Left lung (tissue), 10 donors: ENCODE data around the gene QRICH2. TPM values are rescaled to one million over a fixed set of nuclear protein-coding genes. Genes with fewer than 3 reads are reported as not detected.
A peak's percentile ranks its signal among the peaks of the same experiment; 100 is the strongest.

Source experiments
- ATAC-seq: fragments of 200-7000 bp; cut with Tn5 transposase; one replicate; pipeline ENCODE4 v1.9.1; 2020; ENCODE audit warnings: moderate library complexity
- DNase-seq, 4 donors: peaks; one replicate each; pipeline ENCODE4 v3.0.0-alpha.2; 2013 to 2020
- H3K27ac ChIP-seq, 2 donors: fragments of 200-600 bp; sonication (generic) in 1 of 2; one replicate each; pipeline versions ENCODE4 v1.5.0 to v1.8.0; 2020 to 2021
- H3K27me3 ChIP-seq, 2 donors: fragments of 200-600 bp; sonication (generic) in 1 of 2; one replicate each; pipeline versions ENCODE4 v1.5.0 to v1.8.0; 2020 to 2021
- H3K36me3 ChIP-seq, 2 donors: fragments of 200-600 bp; sonication (generic) in 1 of 2; one replicate each; pipeline versions ENCODE4 v1.5.0 to v1.8.0; 2020 to 2021
- H3K4me1 ChIP-seq, 2 donors: fragments of 200-600 bp; one replicate each; pipeline ENCODE4 v1.8.0; 2021
- H3K4me3 ChIP-seq, 2 donors: fragments of 200-600 bp; sonication (generic) in 1 of 2; one replicate each; pipeline versions ENCODE4 v1.5.0 to v1.8.0; 2020 to 2021; ENCODE audit warnings: mild to moderate bottlenecking in 1 of 2
- H3K9me3 ChIP-seq, 2 donors: fragments of 200-600 bp; sonication (generic) in 1 of 2; one replicate each; pipeline versions ENCODE4 v1.5.0 to v1.8.0; 2020 to 2021
- intact Hi-C, 2 donors: fragments of 100-400 bp; cut with DNase I; formaldehyde crosslinking; loops; one replicate each; pipeline versions ENCODE4 v1.11.2 to v1.14.2; 2022
- polyA plus RNA-seq, 6 donors: library from polyadenylated mRNA; unstranded; fragments of 120-200 nt; gene quantifications; one replicate each; pipeline ENCODE4 v1.2.1, GENCODE V29; 2013; ENCODE audit not compliant: insufficient read length in 6 of 6
- total RNA-seq, 2 donors: library from RNA; stranded (reverse); fragmentation: NEBNext Ultra II Directional; extraction: Animal tissue kit (Norgen Biotek cat#: 25700); gene quantifications; one replicate each; pipeline ENCODE4 v1.2.1, GENCODE V29; 2021
- TF ChIP-seq, protein P1 (sequence below), 2 donors: fragments of 200-600 bp; sonication (generic) in 1 of 2; IDR thresholded peaks; one replicate each; pipeline versions ENCODE4 v1.5.0 to v1.8.0; 2021; ENCODE audit warnings: antibody characterized with exemption in 2 of 2
- donor health status: DM: no; HTN: yes; CAD: no.
- donor health status: DM: no; HTN: no; CAD: no.

The QRICH2 gene
- total and polyA plus RNA-seq, 8 donors, result 2.8 to 10.6 (median 7.5) TPM

DNA sequence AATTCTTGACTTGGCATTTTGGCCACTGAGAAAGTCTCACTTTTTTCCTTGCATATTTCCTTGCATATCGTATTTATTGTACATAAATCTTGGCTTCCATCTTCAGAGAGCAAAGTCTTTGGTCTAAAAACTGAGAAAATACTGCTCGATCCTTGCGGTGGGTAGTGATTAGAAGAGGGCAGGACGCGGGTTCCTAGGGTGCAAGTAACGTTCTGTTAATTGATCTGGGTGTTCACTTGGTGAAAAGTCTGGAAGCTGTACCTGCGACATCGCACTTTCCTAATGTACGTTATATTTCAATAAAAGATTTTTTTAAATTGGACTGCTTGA is 43.7 kb downstream of the QRICH2 start:
- TF ChIP-seq, protein P1, sequence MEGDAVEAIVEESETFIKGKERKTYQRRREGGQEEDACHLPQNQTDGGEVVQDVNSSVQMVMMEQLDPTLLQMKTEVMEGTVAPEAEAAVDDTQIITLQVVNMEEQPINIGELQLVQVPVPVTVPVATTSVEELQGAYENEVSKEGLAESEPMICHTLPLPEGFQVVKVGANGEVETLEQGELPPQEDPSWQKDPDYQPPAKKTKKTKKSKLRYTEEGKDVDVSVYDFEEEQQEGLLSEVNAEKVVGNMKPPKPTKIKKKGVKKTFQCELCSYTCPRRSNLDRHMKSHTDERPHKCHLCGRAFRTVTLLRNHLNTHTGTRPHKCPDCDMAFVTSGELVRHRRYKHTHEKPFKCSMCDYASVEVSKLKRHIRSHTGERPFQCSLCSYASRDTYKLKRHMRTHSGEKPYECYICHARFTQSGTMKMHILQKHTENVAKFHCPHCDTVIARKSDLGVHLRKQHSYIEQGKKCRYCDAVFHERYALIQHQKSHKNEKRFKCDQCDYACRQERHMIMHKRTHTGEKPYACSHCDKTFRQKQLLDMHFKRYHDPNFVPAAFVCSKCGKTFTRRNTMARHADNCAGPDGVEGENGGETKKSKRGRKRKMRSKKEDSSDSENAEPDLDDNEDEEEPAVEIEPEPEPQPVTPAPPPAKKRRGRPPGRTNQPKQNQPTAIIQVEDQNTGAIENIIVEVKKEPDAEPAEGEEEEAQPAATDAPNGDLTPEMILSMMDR (IDR thresholded peaks at IDR 0.05), result no peak
- Histone ChIP-seq H3K27me3 (no peaks in the 10 kb centered on the region), H3K4me1 (peaks cover 42 to 82% of the 10 kb centered on the region in 2 donors), H3K4me3 (no peak overlapping the region), H3K9me3 (no peaks in the 10 kb centered on the region), H3K27ac (peak overlapping the region; percentile 69 to 93), H3K36me3 (peaks cover 0 to 4% of the 10 kb centered on the region in 2 donors)
- DNase-seq (no peak), ATAC-seq (no peak)
- intact Hi-C loops, result no loop called here

DNA sequence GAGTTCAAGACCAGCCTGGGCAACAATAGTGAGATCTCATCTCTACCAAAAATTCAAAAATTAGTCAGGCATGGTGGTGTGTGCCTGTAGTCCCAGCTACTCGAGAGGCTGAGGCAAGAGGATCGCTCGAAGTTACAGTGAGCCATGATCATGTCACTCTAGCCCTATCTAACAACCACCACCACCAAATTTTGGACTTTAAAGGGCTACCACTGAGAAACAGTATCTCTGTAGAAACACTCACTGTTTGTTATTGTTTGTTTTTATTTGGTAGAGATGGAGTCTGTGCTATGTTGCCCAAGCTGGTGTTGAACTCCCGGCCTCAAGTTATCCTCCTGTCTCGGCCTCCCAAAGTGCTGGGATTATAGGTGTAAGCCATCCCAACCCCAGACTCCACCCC is 44.2 kb downstream of the QRICH2 start:
- Histone ChIP-seq H3K36me3 (no peaks in the 10 kb centered on the region), H3K9me3 (no peaks in the 10 kb centered on the region), H3K27me3 (no peaks in the 10 kb centered on the region), H3K4me1 (peaks cover 41 to 80% of the 10 kb centered on the region in 2 donors), H3K27ac (peak overlapping the region; percentile 69 to 93), H3K4me3 (no peak overlapping the region)
- intact Hi-C loops, result no loop called here
- DNase-seq, result no peak
- TF ChIP-seq, protein P1 (IDR thresholded peaks at IDR 0.05), result no peak
- no peak for ATAC-seq

DNA sequence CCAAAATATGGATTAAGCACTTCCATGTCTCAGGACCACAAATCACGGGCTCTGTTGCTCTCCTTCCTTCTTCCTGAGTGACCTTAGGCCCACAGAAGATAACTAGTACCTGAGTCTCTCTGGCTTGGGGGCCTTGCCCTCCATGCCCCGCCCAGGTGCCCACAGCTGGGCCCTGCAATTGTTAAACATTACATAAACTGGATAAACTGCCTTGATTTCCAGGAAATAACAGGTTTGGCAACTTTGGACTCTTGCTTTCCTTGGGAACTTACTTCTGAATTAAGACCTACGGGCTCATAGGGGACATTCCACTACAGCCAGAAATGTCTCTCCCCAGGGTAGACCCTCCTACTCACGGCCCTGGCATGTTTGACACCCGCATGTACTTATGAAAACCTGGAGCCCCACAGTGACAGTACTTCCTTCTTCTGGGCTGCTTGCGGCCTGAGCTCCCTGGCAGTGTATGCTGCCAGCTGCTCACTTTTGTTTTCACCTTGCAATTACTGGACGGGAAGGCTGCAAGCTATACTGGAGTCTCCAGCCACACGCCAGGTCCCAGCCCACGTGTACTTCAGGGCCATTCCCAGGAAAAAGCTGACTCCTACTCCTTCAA is 45.2 kb downstream of the QRICH2 start:
- TF ChIP-seq, protein P1 (IDR thresholded peaks at IDR 0.05), result no peak
- peak in 3 of 4 donors; percentile 65 to 82 (median 82) for DNase-seq
- H3K27ac ChIP-seq, result peak overlapping the region; percentile 81 to 93
- peaks cover 31 to 69% of the 10 kb centered on the region in 2 donors for H3K4me1 ChIP-seq
- peak; percentile 4 for ATAC-seq
- H3K9me3 ChIP-seq, result no peaks in the 10 kb centered on the region
- H3K4me3 ChIP-seq, result no peak overlapping the region
- no peaks in the 10 kb centered on the region for H3K36me3 ChIP-seq
- intact Hi-C loops, result no loop called here
- no peaks in the 10 kb centered on the region for H3K27me3 ChIP-seq

DNA sequence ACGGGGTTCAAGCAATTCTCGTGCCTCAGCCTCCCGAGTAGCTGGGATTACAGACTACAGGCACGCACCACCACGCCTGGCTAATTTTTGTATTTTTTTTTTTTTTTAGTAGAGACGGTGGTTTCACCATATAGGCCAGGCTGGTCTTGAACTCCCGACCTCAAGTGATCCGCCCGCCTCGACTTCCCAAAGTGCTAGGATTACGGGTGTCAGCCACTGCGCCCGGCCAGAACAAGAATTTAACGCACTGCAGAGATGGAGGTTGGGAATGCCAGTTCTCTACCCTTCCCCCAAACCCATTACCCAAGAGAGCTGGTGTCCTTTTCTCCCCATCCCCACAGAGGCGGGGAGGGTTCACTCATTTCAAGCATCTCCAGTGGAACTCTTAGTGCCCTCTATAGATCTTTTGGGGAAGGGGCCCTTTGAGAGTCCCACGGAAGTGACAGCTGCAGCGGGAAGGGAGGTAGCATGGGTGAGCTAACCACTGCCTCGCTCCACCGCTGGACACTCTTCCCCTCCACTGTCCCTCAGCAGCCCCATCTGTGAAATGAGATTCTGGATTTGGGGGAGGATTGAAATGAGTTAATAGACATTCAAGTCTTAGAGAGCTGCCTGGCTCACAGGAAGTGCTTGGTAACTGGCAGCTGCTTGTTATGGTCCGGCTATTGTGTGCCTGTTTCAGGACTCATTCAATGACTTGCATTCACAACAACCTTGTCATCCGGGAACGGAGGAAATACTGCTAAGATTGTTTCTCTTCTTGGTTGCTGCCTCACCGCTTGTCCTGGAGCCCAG is 46.5 kb downstream of the QRICH2 start:
- intact Hi-C loops, result no loop called here
- Histone ChIP-seq H3K27me3 (no peaks in the 10 kb centered on the region), H3K9me3 (no peaks in the 10 kb centered on the region), H3K36me3 (no peaks in the 10 kb centered on the region), H3K27ac (peak overlapping the region; percentile 81 to 93), H3K4me1 (peaks cover 21 to 57% of the 10 kb centered on the region in 2 donors), H3K4me3 (no peak overlapping the region)
- TF ChIP-seq, protein P1 (IDR thresholded peaks at IDR 0.05), result no peak
- no peak for ATAC-seq
- DNase-seq, result peak in 2 of 4 donors; percentile 24 to 30

DNA sequence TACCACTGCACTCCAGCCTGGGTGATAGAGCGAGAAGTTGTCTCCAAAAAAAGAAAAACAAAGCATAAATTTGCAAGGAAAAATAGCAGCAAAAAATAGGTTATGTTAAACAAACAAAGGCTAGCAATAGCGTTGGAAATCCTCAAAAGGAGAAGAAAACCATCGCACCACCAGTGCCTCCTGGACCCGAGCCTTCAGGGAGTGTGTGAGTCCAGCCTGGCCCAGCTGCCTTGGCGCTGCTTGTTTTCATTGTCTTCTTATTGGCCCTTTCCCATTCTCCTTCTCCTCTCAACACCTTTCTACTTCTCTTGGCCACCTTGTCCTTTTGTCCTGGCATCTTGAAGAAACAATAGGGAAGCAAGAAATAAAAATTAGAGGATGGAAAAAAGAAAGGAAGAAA is 47.4 kb downstream of the QRICH2 start:
- ATAC-seq, result no peak
- H3K4me3 ChIP-seq, result no peak overlapping the region
- peak in 1 of 4 donors; percentile 31 for DNase-seq
- intact Hi-C loops, result no loop called here
- no peaks in the 10 kb centered on the region for H3K9me3 ChIP-seq
- TF ChIP-seq, protein P1 (IDR thresholded peaks at IDR 0.05), result no peak
- peaks cover 18 to 54% of the 10 kb centered on the region in 2 donors for H3K4me1 ChIP-seq
- no peaks in the 10 kb centered on the region for H3K36me3 ChIP-seq
- H3K27me3 ChIP-seq, result no peaks in the 10 kb centered on the region
- no peak overlapping the region for H3K27ac ChIP-seq
